SW480 (cell line): ENCODE results near the gene C5orf52.
"Not testable (repeated sequence)": the region's sequence is repeated elsewhere in the genome, so short reads cannot be mapped to it uniquely, and the experiment has no call there.

Experiments
- DNase-seq: peaks from one replicate; pipeline ENCODE4 v3.0.0-alpha.2; 2016; ENCODE audit warnings: low spot score

Gene C5orf52

GRCh38 chr5:157726607-157727006, 55.3 kb downstream of the C5orf52 start:
- not testable (repeated sequence) for DNase-seq

GRCh38 chr5:157727858-157728257, 56.5 kb downstream of the C5orf52 start:
- not testable (repeated sequence) for DNase-seq
